Nephron (organoid): ENCODE measurements around the gene RABL6.

Source experiments
- H3K27ac Mint-ChIP-seq, 3 experiments: 2 replicates each; pipeline ENCODE4 v1.8.0; 2020; ENCODE audit warnings: mixed read lengths in 3 of 3, mild to moderate bottlenecking in 2 of 3, moderate library complexity in 1 of 3
- H3K27me3 Mint-ChIP-seq: 2 replicates; pipeline ENCODE4 v1.8.0; 2021; ENCODE audit warnings: low read depth, mild to moderate bottlenecking, moderate library complexity, mixed read lengths
- H3K36me3 Mint-ChIP-seq: 2 replicates; pipeline ENCODE4 v1.8.0; 2020; ENCODE audit warnings: low read depth, mixed read lengths
- H3K4me1 Mint-ChIP-seq: 2 replicates; pipeline ENCODE4 v1.8.0; 2020; ENCODE audit warnings: mixed read lengths
- H3K4me3 Mint-ChIP-seq, 3 experiments: 2 replicates each; pipeline ENCODE4 v1.8.0; 2020; ENCODE audit warnings: mild to moderate bottlenecking in 3 of 3, mixed read lengths in 3 of 3, moderate library complexity in 2 of 3
- H3K9me3 Mint-ChIP-seq: 2 replicates; pipeline ENCODE4 v1.8.0; 2020; ENCODE audit warnings: mixed read lengths
- TF ChIP-seq, protein P1 (sequence below), 3 experiments: fragments of 200-600 bp; sonication (generic); IDR thresholded peaks; one replicate each; pipeline ENCODE4 v1.5.0; 2021; ENCODE audit warnings: antibody characterized with exemption in 3 of 3; ENCODE audit not compliant: unreplicated experiment in 3 of 3

Gene RABL6

DNA sequence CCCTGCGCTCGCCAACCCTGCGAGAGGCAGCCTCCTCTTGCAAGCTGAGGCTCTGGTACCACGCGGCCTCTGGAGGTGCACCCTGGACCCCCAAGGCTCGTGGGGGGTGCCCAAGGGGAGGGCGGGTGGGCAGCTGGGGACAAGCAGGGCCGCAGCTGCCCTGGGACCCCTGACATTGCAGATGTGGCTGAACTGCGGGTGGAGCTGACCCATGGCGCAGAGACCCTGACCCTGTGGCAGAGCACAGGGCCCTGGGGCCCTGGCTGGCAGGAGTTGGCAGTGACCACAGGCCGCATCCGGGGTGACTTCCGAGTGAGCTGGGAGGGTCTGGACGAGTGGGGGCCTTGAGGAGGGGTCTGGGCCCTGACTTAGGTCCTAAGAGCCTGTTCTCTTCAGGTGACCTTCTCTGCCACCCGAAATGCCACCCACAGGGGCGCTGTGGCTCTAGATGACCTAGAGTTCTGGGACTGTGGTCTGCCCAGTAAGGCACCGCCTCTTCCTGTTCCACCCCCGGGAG lies 45.9 kb downstream of the RABL6 start:
- Mint-ChIP-seq H3K4me1 (no peaks in the 10 kb centered on the region), H3K27ac (no peak overlapping the region), H3K27me3 (no peaks in the 10 kb centered on the region), H3K9me3 (no peaks in the 10 kb centered on the region), H3K36me3 (no peaks in the 10 kb centered on the region), H3K4me3 (no peak overlapping the region)
- TF ChIP-seq, protein P1, sequence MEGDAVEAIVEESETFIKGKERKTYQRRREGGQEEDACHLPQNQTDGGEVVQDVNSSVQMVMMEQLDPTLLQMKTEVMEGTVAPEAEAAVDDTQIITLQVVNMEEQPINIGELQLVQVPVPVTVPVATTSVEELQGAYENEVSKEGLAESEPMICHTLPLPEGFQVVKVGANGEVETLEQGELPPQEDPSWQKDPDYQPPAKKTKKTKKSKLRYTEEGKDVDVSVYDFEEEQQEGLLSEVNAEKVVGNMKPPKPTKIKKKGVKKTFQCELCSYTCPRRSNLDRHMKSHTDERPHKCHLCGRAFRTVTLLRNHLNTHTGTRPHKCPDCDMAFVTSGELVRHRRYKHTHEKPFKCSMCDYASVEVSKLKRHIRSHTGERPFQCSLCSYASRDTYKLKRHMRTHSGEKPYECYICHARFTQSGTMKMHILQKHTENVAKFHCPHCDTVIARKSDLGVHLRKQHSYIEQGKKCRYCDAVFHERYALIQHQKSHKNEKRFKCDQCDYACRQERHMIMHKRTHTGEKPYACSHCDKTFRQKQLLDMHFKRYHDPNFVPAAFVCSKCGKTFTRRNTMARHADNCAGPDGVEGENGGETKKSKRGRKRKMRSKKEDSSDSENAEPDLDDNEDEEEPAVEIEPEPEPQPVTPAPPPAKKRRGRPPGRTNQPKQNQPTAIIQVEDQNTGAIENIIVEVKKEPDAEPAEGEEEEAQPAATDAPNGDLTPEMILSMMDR (IDR thresholded peaks at IDR 0.05; ENCODE audit: unreplicated experiment in 3 of 3), result no peak

DNA sequence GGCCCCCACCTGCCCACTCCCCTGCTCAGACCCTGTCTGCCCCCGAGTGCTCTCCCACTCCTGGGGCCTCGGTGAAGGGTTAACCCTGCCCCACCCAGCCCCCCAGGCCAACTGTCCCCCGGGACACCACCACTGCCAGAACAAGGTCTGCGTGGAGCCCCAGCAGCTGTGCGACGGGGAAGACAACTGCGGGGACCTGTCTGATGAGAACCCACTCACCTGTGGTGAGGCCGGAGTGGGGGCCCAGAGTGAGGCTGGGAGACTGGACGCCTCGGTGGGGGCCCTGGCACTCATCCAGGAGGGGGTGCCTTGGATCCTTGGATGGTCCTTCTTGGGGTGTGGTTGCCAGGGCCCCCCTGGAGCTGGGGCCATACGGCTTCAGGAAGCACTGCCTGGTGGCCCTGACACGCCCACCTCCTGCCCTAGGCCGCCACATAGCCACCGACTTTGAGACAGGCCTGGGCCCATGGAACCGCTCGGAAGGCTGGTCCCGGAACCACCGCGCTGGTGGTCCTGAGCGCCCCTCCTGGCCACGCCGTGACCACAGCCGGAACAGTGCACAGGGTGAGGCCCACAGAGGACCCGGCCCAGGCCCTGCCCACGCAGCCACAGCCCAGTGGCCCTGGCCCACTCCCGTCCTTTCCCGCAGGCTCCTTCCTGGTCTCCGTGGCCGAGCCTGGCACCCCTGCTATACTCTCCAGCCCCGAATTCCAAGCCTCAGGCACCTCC lies 46.5 kb downstream of the RABL6 start:
- Mint-ChIP-seq H3K4me1 (no peaks in the 10 kb centered on the region), H3K4me3 (no peak overlapping the region), H3K27ac (no peak overlapping the region), H3K27me3 (no peaks in the 10 kb centered on the region), H3K36me3 (no peaks in the 10 kb centered on the region), H3K9me3 (no peaks in the 10 kb centered on the region)
- TF ChIP-seq, protein P1 (IDR thresholded peaks at IDR 0.05; ENCODE audit: unreplicated experiment in 3 of 3), result no peak

DNA sequence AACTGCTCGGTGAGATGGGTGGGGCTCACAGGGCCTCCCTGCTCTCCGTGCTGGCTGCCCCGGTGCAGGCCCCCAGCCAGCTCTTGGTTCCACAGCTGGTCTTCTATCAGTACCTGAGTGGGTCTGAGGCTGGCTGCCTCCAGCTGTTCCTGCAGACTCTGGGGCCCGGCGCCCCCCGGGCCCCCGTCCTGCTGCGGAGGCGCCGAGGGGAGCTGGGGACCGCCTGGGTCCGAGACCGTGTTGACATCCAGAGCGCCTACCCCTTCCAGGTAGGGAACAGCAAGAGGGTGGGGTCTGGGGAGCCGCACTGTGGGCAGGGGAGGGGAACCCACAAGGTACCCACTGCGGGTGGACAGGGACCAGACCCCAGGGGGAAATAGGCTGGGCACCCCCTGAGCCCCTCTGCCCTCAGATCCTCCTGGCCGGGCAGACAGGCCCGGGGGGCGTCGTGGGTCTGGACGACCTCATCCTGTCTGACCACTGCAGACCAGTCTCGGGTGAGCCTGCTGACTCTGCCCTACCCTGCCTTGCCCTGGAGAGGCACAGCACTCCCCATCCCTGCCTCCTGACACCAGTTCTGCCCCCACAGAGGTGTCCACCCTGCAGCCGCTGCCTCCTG lies 47.2 kb downstream of the RABL6 start:
- Mint-ChIP-seq H3K4me3 (no peak overlapping the region), H3K36me3 (no peaks in the 10 kb centered on the region), H3K27me3 (no peaks in the 10 kb centered on the region), H3K27ac (no peak overlapping the region), H3K9me3 (no peaks in the 10 kb centered on the region), H3K4me1 (no peaks in the 10 kb centered on the region)
- TF ChIP-seq, protein P1 (IDR thresholded peaks at IDR 0.05; ENCODE audit: unreplicated experiment in 3 of 3), result no peak

DNA sequence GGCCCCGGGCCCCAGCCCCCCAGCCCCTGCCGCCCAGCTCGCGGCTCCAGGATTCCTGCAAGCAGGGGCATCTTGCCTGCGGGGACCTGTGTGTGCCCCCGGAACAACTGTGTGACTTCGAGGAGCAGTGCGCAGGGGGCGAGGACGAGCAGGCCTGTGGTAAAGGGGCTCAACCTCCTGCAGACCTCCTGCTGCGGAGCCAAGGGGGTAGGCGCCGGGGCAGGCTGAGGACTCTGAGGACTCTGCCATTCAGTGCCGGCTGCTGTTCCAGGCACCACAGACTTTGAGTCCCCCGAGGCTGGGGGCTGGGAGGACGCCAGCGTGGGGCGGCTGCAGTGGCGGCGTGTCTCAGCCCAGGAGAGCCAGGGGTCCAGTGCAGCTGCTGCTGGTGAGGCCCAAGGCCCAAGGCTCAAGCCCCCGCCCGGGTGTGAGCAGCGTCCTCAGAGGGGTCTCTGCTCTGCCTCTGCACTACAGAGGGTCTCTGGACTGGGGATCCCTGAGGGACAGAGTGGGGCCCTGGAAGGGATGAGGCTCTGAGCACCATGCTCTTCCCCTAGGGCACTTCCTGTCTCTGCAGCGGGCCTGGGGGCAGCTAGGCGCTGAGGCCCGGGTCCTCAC lies 47.8 kb downstream of the RABL6 start:
- Mint-ChIP-seq H3K27me3 (no peaks in the 10 kb centered on the region), H3K4me3 (no peak overlapping the region), H3K27ac (no peak overlapping the region), H3K9me3 (no peaks in the 10 kb centered on the region), H3K36me3 (no peaks in the 10 kb centered on the region), H3K4me1 (no peaks in the 10 kb centered on the region)
- TF ChIP-seq, protein P1 (IDR thresholded peaks at IDR 0.05; ENCODE audit: unreplicated experiment in 3 of 3), result no peak

DNA sequence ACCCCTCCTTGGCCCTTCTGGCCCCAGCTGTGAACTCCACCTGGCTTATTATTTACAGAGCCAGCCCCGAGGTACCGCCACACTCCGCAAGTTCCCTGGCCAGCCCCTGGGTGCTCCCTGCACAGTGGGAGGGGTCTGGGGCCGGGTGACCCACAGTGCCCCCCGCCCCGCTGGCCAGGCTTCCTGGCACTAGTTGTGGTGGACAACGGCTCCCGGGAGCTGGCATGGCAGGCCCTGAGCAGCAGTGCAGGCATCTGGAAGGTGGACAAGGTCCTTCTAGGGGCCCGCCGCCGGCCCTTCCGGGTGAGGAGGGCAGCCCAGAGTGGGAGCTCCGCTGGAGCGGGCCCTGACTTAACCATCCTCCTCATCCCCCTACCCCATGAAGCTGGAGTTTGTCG lies 48.3 kb downstream of the RABL6 start:
- Mint-ChIP-seq H3K27ac (no peak overlapping the region), H3K4me3 (no peak overlapping the region), H3K9me3 (no peaks in the 10 kb centered on the region), H3K4me1 (no peaks in the 10 kb centered on the region), H3K36me3 (no peaks in the 10 kb centered on the region), H3K27me3 (no peaks in the 10 kb centered on the region)
- TF ChIP-seq, protein P1 (IDR thresholded peaks at IDR 0.05; ENCODE audit: unreplicated experiment in 3 of 3), result no peak
